GM12878 (cell line): Measurements from ENCODE around the gene ELOVL5. TPM values are rescaled to one million over a fixed set of nuclear protein-coding genes. Genes with fewer than 3 reads are reported as not detected.
A peak's percentile ranks its signal among the peaks of the same experiment; 100 is the strongest.

Source experiments
- ATAC-seq: fragments of 200-7000 bp; cut with Tn5 transposase; 3 replicates; pipeline ENCODE4 v1.9.1; 2020; ENCODE audit warnings: mild to moderate bottlenecking, moderate library complexity
- BruUV-seq: library from RNA; stranded (reverse); fragments of 400-500 nt; replicated peaks from 2 replicates; lab custom pipeline; 2021; lab: Mats Ljungman, UMichigan
- CTCF ChIA-PET: fragments of 300-600 bp; sonication (Branson Sonifier 250); formaldehyde crosslinking; extraction: SDS; loops from one replicate; lab custom pipeline; 2021; ENCODE audit warnings: inconsistent platforms; lab: Yijun Ruan, JAX
- POLR2A ChIA-PET: fragments of 350-600 bp; formaldehyde crosslinking; extraction: SDS; loops from one replicate; lab custom pipeline; 2021; ENCODE audit warnings: inconsistent platforms; lab: Charles Lee
- RAD21 ChIA-PET: fragments of 300-600 bp; sonication (Branson Sonifier 250); formaldehyde crosslinking; loops from one replicate; lab custom pipeline; 2023; ENCODE audit warnings: antibody characterized with exemption; ENCODE audit not compliant: unreplicated experiment; lab: Charles Lee
- SMC1A ChIA-PET: fragments of 300-600 bp; sonication (Branson Sonifier 250); formaldehyde crosslinking; loops from one replicate; lab custom pipeline; 2023; ENCODE audit not compliant: unreplicated experiment, uncharacterized antibody; lab: Charles Lee
- DNase-seq: peaks from one replicate; pipeline ENCODE4 v3.0.0-alpha.2; 2011; ENCODE audit warnings: low read depth, low spot score
- FAIRE-seq: peaks from 3 replicates; lab custom pipeline; 2011; peaks lifted over from hg19 to GRCh38; lab: Jason Lieb, UNC
- H2AFZ ChIP-seq: 2 replicates; pipeline ENCODE4 v1.6.0; 2011; ENCODE audit warnings: low read depth, low read length, control low read depth; ENCODE audit not compliant: control insufficient read depth
- H3K27ac ChIP-seq: 2 replicates; pipeline ENCODE4 v1.5.1; 2011; ENCODE audit warnings: control low read depth; ENCODE audit not compliant: control insufficient read depth, insufficient read depth
- H3K27me3 ChIP-seq, 2 experiments: replicated peaks in 1 of 2; 2 replicates each; pipeline versions ENCODE4 v1.6.0 to v1.6.1; 2011; ENCODE audit warnings: low read length in 1 of 2; ENCODE audit not compliant: control insufficient read depth in 2 of 2, insufficient read depth in 2 of 2
- H3K36me3 ChIP-seq, 2 experiments: 2 replicates each; pipeline ENCODE4 v1.5.1; 2011; ENCODE audit warnings: low read length in 1 of 2; ENCODE audit not compliant: control insufficient read depth in 2 of 2, insufficient read depth in 2 of 2
- H3K4me1 ChIP-seq: 2 replicates; pipeline ENCODE4 v1.6.1; 2011; ENCODE audit warnings: mild to moderate bottlenecking, low read length, moderate library complexity, mixed read lengths; ENCODE audit not compliant: control insufficient read depth, insufficient read depth
- H3K4me2 ChIP-seq: 2 replicates; pipeline ENCODE4 v1.6.0; 2011; ENCODE audit warnings: control low read depth; ENCODE audit not compliant: control insufficient read depth, insufficient read depth
- H3K4me3 ChIP-seq: fragments of 200-600 bp; sonication (generic); 2 replicates; pipeline ENCODE4 v1.5.1; 2016
- H3K79me2 ChIP-seq: 2 replicates; pipeline ENCODE4 v1.6.0; 2011; ENCODE audit warnings: low read length; ENCODE audit not compliant: control insufficient read depth, insufficient read depth
- H3K9ac ChIP-seq: 2 replicates; pipeline ENCODE4 v1.8.0; 2011; ENCODE audit warnings: low read length, control low read depth, mixed read lengths; ENCODE audit not compliant: control insufficient read depth, insufficient read depth
- H3K9me3 ChIP-seq: replicated peaks from 3 replicates; pipeline ENCODE4 v1.5.1; 2011; ENCODE audit warnings: mild to moderate bottlenecking, low read length; ENCODE audit not compliant: control insufficient read depth, insufficient read depth
- H4K20me1 ChIP-seq: 2 replicates; pipeline ENCODE4 v1.6.0; 2011; ENCODE audit not compliant: control insufficient read depth, insufficient read depth
- BMI1 ChIP-seq: fragments of 450-650 bp; IDR thresholded peaks from 2 replicates; pipeline ENCODE4 v1.6.1; 2016; ENCODE audit warnings: mild to moderate bottlenecking, moderate library complexity, borderline replicate concordance
- CREM ChIP-seq: IDR thresholded peaks from 2 replicates; pipeline ENCODE4 v1.6.1; 2014; ENCODE audit warnings: antibody characterized with exemption, low read depth
- EED ChIP-seq: sonication (generic); IDR thresholded peaks from 2 replicates; pipeline ENCODE4 v1.6.1; 2016; ENCODE audit warnings: antibody characterized with exemption, low read depth
- ETV6 ChIP-seq, 2 experiments: fragments of 450-650 bp in 1 of 2; IDR thresholded peaks in 1 of 2; conservative IDR thresholded peaks in 1 of 2; 2 replicates each; pipeline ENCODE4 v1.6.1; 2014; ENCODE audit warnings: antibody characterized with exemption in 1 of 2, borderline replicate concordance in 1 of 2, low read depth in 1 of 2, mild to moderate bottlenecking in 1 of 2, moderate library complexity in 1 of 2
- HDGF ChIP-seq: fragments of 450-650 bp; IDR thresholded peaks from 2 replicates; pipeline ENCODE4 v1.6.1; 2016; ENCODE audit warnings: antibody characterized with exemption
- IKZF2 ChIP-seq, 2 experiments: fragments of 450-650 bp; IDR thresholded peaks; 2 replicates each; pipeline ENCODE4 v1.6.1; 2017; ENCODE audit warnings: mild to moderate bottlenecking in 2 of 2, moderate library complexity in 2 of 2
- KAT2A ChIP-seq: conservative IDR thresholded peaks from 2 replicates; pipeline ENCODE4 v1.6.1; 2011; ENCODE audit warnings: low read depth, low read length; ENCODE audit not compliant: control insufficient read depth
- MLLT1 ChIP-seq: fragments of 450-650 bp; IDR thresholded peaks from 2 replicates; pipeline ENCODE4 v1.6.1; 2016; ENCODE audit warnings: mild to moderate bottlenecking
- NFXL1 ChIP-seq: fragments of 450-650 bp; IDR thresholded peaks from 2 replicates; pipeline ENCODE4 v1.6.1; 2017; ENCODE audit warnings: antibody characterized with exemption, mild to moderate bottlenecking, borderline replicate concordance
- POLR2A ChIP-seq: IDR thresholded peaks from 2 replicates; pipeline ENCODE4 v1.6.1; 2011; ENCODE audit warnings: low read depth, mild to moderate bottlenecking, low read length
- RAD21 ChIP-seq: IDR thresholded peaks from 2 replicates; pipeline ENCODE4 v1.6.1; 2011; ENCODE audit warnings: mild to moderate bottlenecking, low read depth, low read length, moderate library complexity; ENCODE audit not compliant: insufficient read depth
- RUNX3 ChIP-seq: IDR thresholded peaks from 2 replicates; pipeline ENCODE4 v1.6.1; 2012; ENCODE audit warnings: low read length, inconsistent platforms
- SP1 ChIP-seq: IDR thresholded peaks from one replicate; pipeline ENCODE4 v1.6.1; 2011; ENCODE audit warnings: low read depth, low read length
- TCF3 ChIP-seq: IDR thresholded peaks from 2 replicates; pipeline ENCODE4 v1.6.1; 2012; ENCODE audit warnings: low read depth, mild to moderate bottlenecking, low read length, borderline replicate concordance; ENCODE audit not compliant: insufficient read depth
- YY1 ChIP-seq: IDR thresholded peaks from 2 replicates; pipeline ENCODE4 v1.6.1; 2011; ENCODE audit warnings: low read depth, mild to moderate bottlenecking, low read length
- WGBS: methylation state at CpG from one replicate; pipeline ENCODE4 v1.1.6; 2016; ENCODE audit warnings: low lambda C conversion rate; ENCODE audit not compliant: insufficient replicate concordance, insufficient coverage; ENCODE audit errors: missing lambda C conversion rate; 5-methylcytosine and 5-hydroxymethylcytosine counted together
- in situ Hi-C: fragments of 300-500 bp; cut with MboI; formaldehyde crosslinking; loops from 9 replicates; pipeline ENCODE4 v1.14.3; 2018; ENCODE audit warnings: mixed read lengths
- intact Hi-C: fragments of 100-400 bp; cut with micrococcal nuclease; formaldehyde crosslinking; loops from one replicate; pipeline ENCODE4 v1.14.2; 2022; ENCODE audit not compliant: unreplicated experiment
- polyA plus RNA-seq, 11 experiments: library from polyadenylated mRNA; depleted of rRNA in 4 of 11; unstranded in 6 of 11; stranded (reverse) in 5 of 11; fragments of >200 nt; fragmentation: Nextera tagmentation in 4 of 11; fragmentation: Illumina TruSeq in 1 of 11; extraction: Ambion mirVana in 4 of 11; extraction: Trizol in 1 of 11; gene quantifications; 1 replicate in 1 of 11; 2 replicates in 10 of 11; pipeline versions ENCODE4 v1.2.1 to v1.2.3, GENCODE V29; 2011 to 2016; ENCODE audit warnings: inconsistent platforms in 2 of 11, missing spikeins in 2 of 11, low read depth in 1 of 11
- total RNA-seq, 4 experiments: library from RNA; depleted of rRNA in 3 of 4; stranded (reverse); fragments of >200 nt in 3 of 4; fragmentation: Illumina TruSeq in 1 of 4; extraction: Trizol in 1 of 4; gene quantifications; 2 replicates each; pipeline versions ENCODE4 v1.2.1 to v1.2.3, GENCODE V29; 2013 to 2021
- TF ChIP-seq, protein P1 (sequence below): fragments of 450-650 bp; IDR thresholded peaks from 2 replicates; pipeline ENCODE4 v1.6.1; 2016; ENCODE audit warnings: mild to moderate bottlenecking
- TF ChIP-seq, protein P2 (sequence below): fragments of 450-650 bp; formaldehyde crosslinking; IDR thresholded peaks from 2 replicates; pipeline ENCODE4 v1.5.0; 2022; ENCODE audit warnings: mild to moderate bottlenecking, missing genetic modification characterization

The ELOVL5 gene
- total and polyA plus RNA-seq, 10 of the 15 experiments (the other 5 are each of a cell fraction or from before 2014, with no cell fraction given): 156 to 241 (median 196) TPM

GRCh38 chr6:53309059-53309900 is 39.5 kb downstream of the ELOVL5 start:
- BruUV-seq: no TSS peak
- intact Hi-C loops: loop anchor here (2.0 to 5.0 kb wide), 2 partner anchors 38 to 128 kb away; no protein-coding TSS in a partner anchor
- WGBS: 51% methylated on average over 7 of the region's 7 CpGs
- TF ChIP-seq IKZF2 (IDR thresholded peaks at IDR 0.05) (peak; percentile 13 to 48; a peak in 2 of 4 replicates), SP1 (no peak), BMI1 (no peak), RAD21 (no peak), YY1 (no peak), RUNX3 (peak; percentile 72), MLLT1 (no peak; the same call in 1 of the 2 replicates), TCF3 (peak; percentile 90; the same call in 1 of the 2 replicates), EED (peak; percentile 65), KAT2A (no peak), CREM (0 out of 2 replicates have a peak, but pooled peaks have one; percentile 12), ETV6 (conservative IDR thresholded peaks at IDR 0.05 in 1 of 2, IDR thresholded peaks at IDR 0.05 in 1 of 2; ENCODE audit: borderline replicate concordance in 1 of 2, low read depth in 1 of 2) (peak in 1 of 2 experiments; percentile 46; a peak in 1 of 4 replicates), NFXL1 (no peak), POLR2A (peak; percentile 28; the same call in 1 of the 2 replicates), HDGF (peak; percentile 75; the same call in 1 of the 2 replicates)
- TF ChIP-seq, protein P1, sequence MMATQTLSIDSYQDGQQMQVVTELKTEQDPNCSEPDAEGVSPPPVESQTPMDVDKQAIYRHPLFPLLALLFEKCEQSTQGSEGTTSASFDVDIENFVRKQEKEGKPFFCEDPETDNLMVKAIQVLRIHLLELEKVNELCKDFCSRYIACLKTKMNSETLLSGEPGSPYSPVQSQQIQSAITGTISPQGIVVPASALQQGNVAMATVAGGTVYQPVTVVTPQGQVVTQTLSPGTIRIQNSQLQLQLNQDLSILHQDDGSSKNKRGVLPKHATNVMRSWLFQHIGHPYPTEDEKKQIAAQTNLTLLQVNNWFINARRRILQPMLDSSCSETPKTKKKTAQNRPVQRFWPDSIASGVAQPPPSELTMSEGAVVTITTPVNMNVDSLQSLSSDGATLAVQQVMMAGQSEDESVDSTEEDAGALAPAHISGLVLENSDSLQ: no peak
- TF ChIP-seq, protein P2, sequence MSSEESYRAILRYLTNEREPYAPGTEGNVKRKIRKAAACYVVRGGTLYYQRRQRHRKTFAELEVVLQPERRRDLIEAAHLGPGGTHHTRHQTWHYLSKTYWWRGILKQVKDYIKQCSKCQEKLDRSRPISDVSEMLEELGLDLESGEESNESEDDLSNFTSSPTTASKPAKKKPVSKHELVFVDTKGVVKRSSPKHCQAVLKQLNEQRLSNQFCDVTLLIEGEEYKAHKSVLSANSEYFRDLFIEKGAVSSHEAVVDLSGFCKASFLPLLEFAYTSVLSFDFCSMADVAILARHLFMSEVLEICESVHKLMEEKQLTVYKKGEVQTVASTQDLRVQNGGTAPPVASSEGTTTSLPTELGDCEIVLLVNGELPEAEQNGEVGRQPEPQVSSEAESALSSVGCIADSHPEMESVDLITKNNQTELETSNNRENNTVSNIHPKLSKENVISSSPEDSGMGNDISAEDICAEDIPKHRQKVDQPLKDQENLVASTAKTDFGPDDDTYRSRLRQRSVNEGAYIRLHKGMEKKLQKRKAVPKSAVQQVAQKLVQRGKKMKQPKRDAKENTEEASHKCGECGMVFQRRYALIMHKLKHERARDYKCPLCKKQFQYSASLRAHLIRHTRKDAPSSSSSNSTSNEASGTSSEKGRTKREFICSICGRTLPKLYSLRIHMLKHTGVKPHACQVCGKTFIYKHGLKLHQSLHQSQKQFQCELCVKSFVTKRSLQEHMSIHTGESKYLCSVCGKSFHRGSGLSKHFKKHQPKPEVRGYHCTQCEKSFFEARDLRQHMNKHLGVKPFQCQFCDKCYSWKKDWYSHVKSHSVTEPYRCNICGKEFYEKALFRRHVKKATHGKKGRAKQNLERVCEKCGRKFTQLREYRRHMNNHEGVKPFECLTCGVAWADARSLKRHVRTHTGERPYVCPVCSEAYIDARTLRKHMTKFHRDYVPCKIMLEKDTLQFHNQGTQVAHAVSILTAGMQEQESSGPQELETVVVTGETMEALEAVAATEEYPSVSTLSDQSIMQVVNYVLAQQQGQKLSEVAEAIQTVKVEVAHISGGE: no peak

More at GRCh38 chr6:53309059-53309900, 39.5 kb downstream of the ELOVL5 start:
- Histone ChIP-seq H3K9ac (no peak overlapping the region), H3K36me3 (peaks cover 0 to 2% of the 10 kb centered on the region in 2 experiments; a peak in 3 of 4 replicates), H3K4me1 (peaks cover 39% of the 10 kb centered on the region), H3K4me2 (peak overlapping the region; percentile 50), H3K4me3 (no peak overlapping the region), H3K27me3 (no peaks in the 10 kb centered on the region), H3K27ac (peak overlapping the region; percentile 10), H2AFZ (no peak overlapping the region), H4K20me1 (no peaks in the 10 kb centered on the region), H3K79me2 (peaks cover 70% of the 10 kb centered on the region), H3K9me3 (no peaks in the 10 kb centered on the region)
- DNase-seq (peak; percentile 42), FAIRE-seq (peak; percentile 27), ATAC-seq (peak; percentile 58)
- RAD21 ChIA-PET: interaction anchor here (0.9 to 4.9 kb wide), 18 partner anchors 10 to 128 kb away, joined by 3 to 58 read pairs (median 8); partner anchors contain the start of gene ELOVL5
- POLR2A ChIA-PET: interaction anchor here (0.6 to 5.0 kb wide), 19 partner anchors 9 to 153 kb away, joined by 3 to 32 read pairs (median 5); partner anchors contain the start of gene ELOVL5
- SMC1A ChIA-PET: interaction anchor here (0.7 to 9.2 kb wide), 31 partner anchors 8 to 175 kb away, joined by 3 to 135 read pairs (median 6); partner anchors contain the start of gene ELOVL5
- CTCF ChIA-PET: interaction anchor here (0.7 to 4.2 kb wide), 16 partner anchors 12 to 173 kb away, joined by 3 to 17 read pairs (median 6); partner anchors contain the start of gene ELOVL5
- in situ Hi-C loops: no loop called here
